Bone marrow (tissue), 2 donors: ENCODE measurements around the gene HES3.

ENCODE experiments used
- DNase-seq, 2 donors: peaks; one replicate each; lab custom pipeline; 2025; lab: John Stamatoyannopoulos, UW

Gene HES3

DNA sequence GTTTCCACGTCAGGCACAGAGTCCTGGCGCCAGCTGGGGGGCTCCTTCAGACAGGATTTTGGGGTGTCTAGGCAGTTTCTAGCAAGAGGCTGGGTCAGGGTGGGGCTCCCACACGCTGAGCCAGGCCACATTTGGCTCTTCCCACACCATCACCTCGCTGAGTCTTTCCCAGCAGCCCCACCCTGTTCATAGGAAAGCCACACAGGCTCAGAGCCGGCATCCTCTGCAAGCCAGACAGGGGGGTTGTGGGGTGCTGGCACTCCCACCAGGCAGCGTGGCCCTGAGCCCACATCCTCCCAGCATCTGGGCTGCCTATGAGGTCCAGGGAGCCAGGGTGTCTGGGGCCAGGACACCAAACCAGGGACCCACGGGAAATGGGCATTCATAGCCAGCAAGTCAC lies 19.7 kb downstream of the HES3 start:
- no peak for DNase-seq

DNA sequence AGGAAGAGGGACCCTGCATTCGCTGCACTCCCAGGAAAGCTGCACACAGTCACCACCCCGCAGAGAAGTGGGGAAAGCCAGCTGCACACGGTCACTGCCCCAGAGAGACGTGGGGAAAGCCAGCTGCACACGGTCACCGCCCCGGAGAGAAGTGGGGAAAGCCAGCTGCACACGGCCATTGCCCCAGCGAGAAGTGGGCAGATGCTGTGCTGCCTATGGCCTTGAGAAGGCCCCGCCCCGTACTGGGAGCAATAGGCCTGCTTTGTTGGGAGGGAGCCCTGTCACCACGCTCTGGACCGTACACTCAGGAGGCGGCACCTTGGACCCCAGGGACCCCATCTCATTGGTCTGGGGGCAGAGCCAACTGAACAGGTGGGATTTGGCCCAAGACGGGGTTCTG lies 21.2 kb downstream of the HES3 start:
- no peak for DNase-seq

- no peak for DNase-seq
These were observed 22.7 kb downstream of the HES3 start for GRCh38 chr1:6266641-6267040.

GRCh38 chr1:6267686-6268322 lies 23.8 kb downstream of the HES3 start:
- no peak for DNase-seq

DNA sequence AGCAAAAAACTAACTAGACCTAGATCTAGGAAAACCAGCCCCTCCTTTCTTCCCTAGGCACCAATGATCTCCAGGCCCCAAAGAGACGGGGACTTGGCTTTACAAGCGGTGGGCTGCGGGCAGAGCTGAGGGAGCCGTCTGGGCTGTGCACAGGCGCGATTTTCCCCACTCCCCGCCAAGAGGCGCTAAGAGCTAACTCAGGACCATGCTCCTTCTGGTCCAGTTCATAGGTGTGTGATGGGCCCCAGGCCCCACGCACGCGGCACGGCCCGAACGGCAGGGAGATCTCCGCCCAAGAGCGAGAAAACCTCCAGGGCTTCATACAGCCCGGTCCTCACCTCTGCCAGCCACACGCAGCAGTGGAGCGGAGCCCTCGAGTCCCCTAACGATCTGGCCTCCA lies 24.4 kb downstream of the HES3 start:
- no peak for DNase-seq

- no peak for DNase-seq
These were observed 25.3 kb downstream of the HES3 start for GRCh38 chr1:6269296-6269695.

GRCh38 chr1:6269720-6270400 lies 25.9 kb downstream of the HES3 start:
- no peak for DNase-seq

DNA sequence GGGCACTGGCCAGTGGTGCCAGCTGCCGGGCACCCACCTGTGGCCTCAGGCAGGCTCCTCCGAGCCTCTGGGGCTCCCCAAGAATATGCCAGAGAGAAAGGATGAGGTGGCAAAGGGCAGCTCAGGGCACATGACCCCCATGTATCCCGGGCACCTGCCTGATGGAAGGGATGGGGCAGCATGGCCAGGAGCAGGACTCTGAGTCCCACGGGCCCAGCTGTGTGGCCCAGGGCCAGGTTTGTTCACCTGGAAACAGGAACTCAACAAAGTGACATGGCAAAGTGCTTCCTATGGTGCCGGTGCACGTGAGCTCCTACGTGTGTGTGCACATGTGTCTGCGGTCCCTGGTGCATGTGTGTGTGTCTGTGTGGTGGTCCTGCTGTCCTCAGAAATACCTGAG lies 26.4 kb downstream of the HES3 start:
- DNase-seq, result no peak

DNA sequence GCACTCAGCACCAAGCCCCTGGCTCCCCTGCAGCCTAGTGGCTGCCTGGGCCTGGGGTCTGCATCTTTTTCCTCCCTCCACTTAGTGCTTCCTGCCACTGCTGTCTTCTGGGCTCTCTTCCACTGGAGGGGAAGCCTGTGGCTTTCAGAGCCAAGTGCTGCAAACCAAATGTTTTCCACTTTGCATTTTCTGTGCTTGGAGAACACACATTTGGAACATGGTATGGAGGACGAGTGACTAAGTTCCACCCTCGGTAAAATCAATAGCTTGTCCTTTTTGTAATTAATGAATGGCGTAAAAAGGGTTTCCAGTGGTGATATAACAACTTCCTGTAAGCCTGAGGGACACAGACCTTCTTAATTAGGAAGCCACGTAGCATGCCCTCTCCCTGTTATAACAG lies 27.0 kb downstream of the HES3 start:
- DNase-seq, result no peak

- DNase-seq, result no peak
These were observed 27.6 kb downstream of the HES3 start for GRCh38 chr1:6271554-6271953.

DNA sequence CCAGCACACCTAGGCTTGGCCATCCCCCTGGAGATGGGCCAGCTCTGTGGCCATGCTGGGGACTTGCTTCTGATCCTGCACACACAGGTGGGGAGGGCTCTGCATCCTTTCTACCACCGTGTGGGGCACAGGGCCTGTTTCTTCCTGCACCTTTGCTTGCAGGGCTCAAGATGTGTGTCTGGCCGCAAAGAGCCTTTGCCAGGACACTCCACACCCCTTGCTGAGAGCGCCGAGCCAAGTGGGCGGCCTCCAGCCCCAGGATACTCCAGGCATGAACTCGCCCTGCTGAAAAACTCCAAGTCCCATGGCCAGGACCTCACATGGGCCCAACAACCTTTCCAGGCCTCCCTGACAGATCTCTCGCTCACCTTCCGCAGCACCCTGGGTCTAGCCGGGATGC lies 28.5 kb downstream of the HES3 start:
- DNase-seq, result no peak

DNA sequence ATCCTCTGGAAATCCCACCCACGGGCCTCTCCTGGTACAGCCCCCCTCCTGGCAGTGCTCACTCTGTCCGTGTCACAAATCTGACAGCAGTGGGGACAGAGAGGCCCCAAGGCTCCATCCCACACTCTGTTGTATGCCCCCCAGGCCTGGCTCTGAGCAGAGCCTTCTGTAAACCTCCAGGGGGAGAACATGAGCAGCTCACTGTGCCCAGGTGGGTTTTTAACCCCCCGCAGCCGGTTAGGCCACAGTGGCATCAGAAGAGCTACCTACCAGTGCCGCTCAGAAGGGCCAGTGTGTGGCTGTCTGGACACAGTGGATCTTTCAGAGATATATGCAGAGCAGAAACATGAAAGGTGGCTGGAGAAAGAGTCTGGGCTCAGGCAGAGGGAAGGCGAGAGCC lies 28.9 kb downstream of the HES3 start:
- DNase-seq, result no peak

DNA sequence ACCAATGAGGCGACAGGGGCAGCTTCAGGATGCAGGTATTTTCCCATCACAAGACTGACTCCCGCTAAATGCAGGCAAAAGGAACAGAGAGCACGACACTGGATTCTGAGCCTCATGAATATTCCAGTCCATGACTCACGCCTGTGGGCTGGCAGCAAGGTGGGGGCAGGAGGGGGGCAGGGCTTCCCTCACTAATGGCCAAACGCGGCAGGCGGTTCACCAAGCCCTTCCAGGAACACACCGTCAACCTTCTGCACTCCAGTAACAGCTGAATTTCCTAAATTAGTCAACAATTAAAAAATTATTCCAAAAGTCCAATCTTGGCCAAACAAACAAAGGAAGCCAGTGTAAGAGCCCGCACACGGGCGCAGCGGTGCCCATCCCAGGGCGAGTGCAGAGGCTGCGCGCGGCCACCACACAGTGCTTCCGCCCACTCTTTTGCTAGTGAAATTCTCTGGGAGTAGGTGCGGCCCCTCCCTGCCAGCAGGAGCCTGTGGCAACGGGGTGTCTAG lies 29.5 kb downstream of the HES3 start:
- no peak for DNase-seq

GRCh38 chr1:6274102-6274501 lies 30.1 kb downstream of the HES3 start:
- DNase-seq, result no peak

GRCh38 chr1:6274622-6275139 lies 30.7 kb downstream of the HES3 start:
- no peak for DNase-seq

- DNase-seq, result no peak
These were observed 32.1 kb downstream of the HES3 start for GRCh38 chr1:6275826-6276782.

DNA sequence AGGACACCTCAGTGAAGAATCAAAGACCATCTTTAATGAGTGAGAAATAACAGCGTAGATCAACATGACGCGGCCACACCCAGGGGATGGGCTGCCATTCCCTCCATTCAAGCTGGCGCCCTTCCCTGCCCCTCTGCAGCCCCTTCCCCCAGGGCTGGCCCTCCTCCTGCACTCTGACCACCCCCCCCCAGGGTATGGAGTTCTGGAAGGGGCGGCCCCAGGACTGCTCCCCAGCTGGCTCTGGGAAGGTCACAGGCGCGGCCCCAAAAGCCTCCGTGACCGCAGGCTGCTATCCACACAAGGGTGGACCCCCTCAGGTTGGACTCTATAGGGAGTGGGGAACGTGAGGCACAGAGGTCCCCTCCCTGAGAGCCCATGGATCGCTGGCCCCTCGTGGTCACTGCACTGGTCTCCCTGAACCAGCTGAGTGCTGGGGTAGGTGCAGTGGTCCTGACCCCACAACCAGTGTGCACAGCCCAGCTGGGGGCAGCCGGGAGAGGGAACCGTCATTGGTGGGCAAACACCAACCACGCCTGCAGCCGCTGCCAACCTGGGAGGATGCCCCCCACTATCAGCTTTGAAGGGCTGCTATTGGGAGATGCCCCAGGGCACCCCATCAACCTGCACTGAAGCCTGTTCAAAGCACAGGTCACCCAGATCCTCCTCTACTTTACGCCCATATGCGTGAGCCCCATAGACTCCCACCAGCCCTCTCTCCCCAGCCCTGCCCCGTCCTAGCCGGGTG lies 33.0 kb downstream of the HES3 start:
- DNase-seq, result no peak

- DNase-seq, result no peak
These were observed 34.3 kb downstream of the HES3 start for GRCh38 chr1:6278263-6278662.

- DNase-seq, result no peak
These were observed 35.1 kb downstream of the HES3 start for GRCh38 chr1:6279066-6279465.

- DNase-seq, result no peak
These were observed 35.8 kb downstream of the HES3 start for GRCh38 chr1:6279613-6280383.
